ENCODE measurements around the gene TRPT1.

The TRPT1 gene

GRCh38 chr11:64258356-64258755 is 32.4 kb upstream of the TRPT1 start:
- no peak overlapping the region for H3K4me3 ChIP-seq (ENCODE audit: low read depth, low read length)
- in situ Hi-C loops (cut with HindIII; ENCODE audit: low sequenced_read_pairs) = no loop called here
- no peak for DNase-seq (ENCODE audit: low read depth, low spot score)
- no peak for TF ChIP-seq CTCF (IDR thresholded peaks at IDR 0.05; ENCODE audit: low read depth, low read length)

GRCh38 chr11:64256300-64256699 is 30.3 kb upstream of the TRPT1 start:
- no peak for TF ChIP-seq CTCF (IDR thresholded peaks at IDR 0.05; ENCODE audit: low read depth, low read length)
- in situ Hi-C loops (cut with HindIII; ENCODE audit: low sequenced_read_pairs) = no loop called here
- no peak for DNase-seq (ENCODE audit: low read depth, low spot score)
- no peak overlapping the region for H3K4me3 ChIP-seq (ENCODE audit: low read depth, low read length)

GRCh38 chr11:64255135-64256128 is 29.4 kb upstream of the TRPT1 start:
- in situ Hi-C loops (cut with HindIII; ENCODE audit: low sequenced_read_pairs) = no loop called here

GRCh38 chr11:64254326-64254725 is 28.3 kb upstream of the TRPT1 start:
- in situ Hi-C loops (cut with HindIII; ENCODE audit: low sequenced_read_pairs) = no loop called here
- no peak for TF ChIP-seq CTCF (IDR thresholded peaks at IDR 0.05; ENCODE audit: low read depth, low read length)
- no peak overlapping the region for H3K4me3 ChIP-seq (ENCODE audit: low read depth, low read length)
- DNase-seq (ENCODE audit: low read depth, low spot score) = no peak

More at GRCh38 chr11:64255135-64256128, 29.4 kb upstream of the TRPT1 start:
- no peak for TF ChIP-seq CTCF (IDR thresholded peaks at IDR 0.05; ENCODE audit: low read depth, low read length)
- H3K4me3 ChIP-seq (ENCODE audit: low read depth, low read length) = no peak overlapping the region
- no peak for DNase-seq (ENCODE audit: low read depth, low spot score)

- no peak for DNase-seq (ENCODE audit: low read depth, low spot score)
- TF ChIP-seq CTCF (IDR thresholded peaks at IDR 0.05; ENCODE audit: low read depth, low read length) = no peak
- no peak overlapping the region for H3K4me3 ChIP-seq (ENCODE audit: low read depth, low read length)
- in situ Hi-C loops (cut with HindIII; ENCODE audit: low sequenced_read_pairs) = no loop called here
Measured at GRCh38 chr11:64253481-64253880, 27.5 kb upstream of the TRPT1 start.

- DNase-seq (ENCODE audit: low read depth, low spot score) = no peak
- no peak for TF ChIP-seq CTCF (IDR thresholded peaks at IDR 0.05; ENCODE audit: low read depth, low read length)
- no peak overlapping the region for H3K4me3 ChIP-seq (ENCODE audit: low read depth, low read length)
- in situ Hi-C loops (cut with HindIII; ENCODE audit: low sequenced_read_pairs) = no loop called here
Measured at GRCh38 chr11:64253043-64253442, 27.1 kb upstream of the TRPT1 start.

Data from astrocyte of the spinal cord (primary cell).